Progenitor cell of endocrine pancreas (in vitro differentiated cells): ENCODE results near the gene MPZ. TPM values are rescaled to one million over a fixed set of nuclear protein-coding genes. Genes with fewer than 3 reads are reported as not detected.

ENCODE experiments used
- DNase-seq: peaks from one replicate; pipeline ENCODE4 v3.0.0; 2021; ENCODE audit warnings: low spot score; ENCODE audit not compliant: unreplicated experiment
- H3K27ac Mint-ChIP-seq: 2 replicates; pipeline ENCODE4 v1.8.0; 2021; ENCODE audit warnings: mild to moderate bottlenecking, moderate library complexity, mixed read lengths
- H3K27me3 Mint-ChIP-seq: 2 replicates; pipeline ENCODE4 v1.8.0; 2021; ENCODE audit warnings: mixed read lengths
- H3K36me3 Mint-ChIP-seq: 2 replicates; pipeline ENCODE4 v1.8.0; 2022; ENCODE audit warnings: mixed read lengths; ENCODE audit not compliant: insufficient read depth
- H3K4me1 Mint-ChIP-seq: 2 replicates; pipeline ENCODE4 v1.8.0; 2021; ENCODE audit warnings: low read depth, mixed read lengths
- H3K4me3 Mint-ChIP-seq: 2 replicates; pipeline ENCODE4 v1.8.0; 2021; ENCODE audit warnings: low read depth, mild to moderate bottlenecking, moderate library complexity, mixed read lengths
- H3K9me3 Mint-ChIP-seq: 2 replicates; pipeline ENCODE4 v1.8.0; 2021; ENCODE audit warnings: low read depth, mixed read lengths
- total RNA-seq: library from RNA; stranded (reverse); gene quantifications from 2 replicates; pipeline ENCODE4 v1.2.1, GENCODE V29; 2021
- TF ChIP-seq, protein P1 (sequence below): fragments of 200-600 bp; sonication (generic); IDR thresholded peaks from one replicate; pipeline ENCODE4 v1.5.0; 2021; ENCODE audit warnings: antibody characterized with exemption, mild to moderate bottlenecking; ENCODE audit not compliant: unreplicated experiment

MPZ gene
- total RNA-seq, 1 donor from 2014 or later = 4.4 TPM

- H3K4me1 Mint-ChIP-seq = peaks cover 3% of the 10 kb centered on the region
Observed at GRCh38 chr1:161285113-161285512, 24.7 kb downstream of the MPZ start.

GRCh38 chr1:161282991-161283390 is 26.8 kb downstream of the MPZ start:
- H3K4me1 Mint-ChIP-seq = peaks cover 3% of the 10 kb centered on the region
- no peaks in the 10 kb centered on the region for H3K9me3 Mint-ChIP-seq
- H3K36me3 Mint-ChIP-seq = peaks cover 3% of the 10 kb centered on the region
- H3K27me3 Mint-ChIP-seq = peaks cover 28% of the 10 kb centered on the region
- DNase-seq = no peak
- no peak overlapping the region for H3K27ac Mint-ChIP-seq
- H3K4me3 Mint-ChIP-seq = no peak overlapping the region
- TF ChIP-seq, protein P1, sequence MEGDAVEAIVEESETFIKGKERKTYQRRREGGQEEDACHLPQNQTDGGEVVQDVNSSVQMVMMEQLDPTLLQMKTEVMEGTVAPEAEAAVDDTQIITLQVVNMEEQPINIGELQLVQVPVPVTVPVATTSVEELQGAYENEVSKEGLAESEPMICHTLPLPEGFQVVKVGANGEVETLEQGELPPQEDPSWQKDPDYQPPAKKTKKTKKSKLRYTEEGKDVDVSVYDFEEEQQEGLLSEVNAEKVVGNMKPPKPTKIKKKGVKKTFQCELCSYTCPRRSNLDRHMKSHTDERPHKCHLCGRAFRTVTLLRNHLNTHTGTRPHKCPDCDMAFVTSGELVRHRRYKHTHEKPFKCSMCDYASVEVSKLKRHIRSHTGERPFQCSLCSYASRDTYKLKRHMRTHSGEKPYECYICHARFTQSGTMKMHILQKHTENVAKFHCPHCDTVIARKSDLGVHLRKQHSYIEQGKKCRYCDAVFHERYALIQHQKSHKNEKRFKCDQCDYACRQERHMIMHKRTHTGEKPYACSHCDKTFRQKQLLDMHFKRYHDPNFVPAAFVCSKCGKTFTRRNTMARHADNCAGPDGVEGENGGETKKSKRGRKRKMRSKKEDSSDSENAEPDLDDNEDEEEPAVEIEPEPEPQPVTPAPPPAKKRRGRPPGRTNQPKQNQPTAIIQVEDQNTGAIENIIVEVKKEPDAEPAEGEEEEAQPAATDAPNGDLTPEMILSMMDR = no peak

More at GRCh38 chr1:161285113-161285512, 24.7 kb downstream of the MPZ start:
- TF ChIP-seq, protein P1 = no peak
- Mint-ChIP-seq H3K27ac (no peak overlapping the region), H3K4me3 (no peak overlapping the region), H3K27me3 (peaks cover 23% of the 10 kb centered on the region), H3K36me3 (peaks cover 3% of the 10 kb centered on the region), H3K9me3 (no peaks in the 10 kb centered on the region)
- DNase-seq = no peak

GRCh38 chr1:161274874-161275273 is 34.9 kb downstream of the MPZ start:
- no peak for DNase-seq
- H3K4me3 Mint-ChIP-seq = no peak overlapping the region
- H3K27me3 Mint-ChIP-seq = peaks cover 16% of the 10 kb centered on the region
- no peak overlapping the region for H3K27ac Mint-ChIP-seq
- H3K4me1 Mint-ChIP-seq = no peaks in the 10 kb centered on the region
- no peaks in the 10 kb centered on the region for H3K9me3 Mint-ChIP-seq
- TF ChIP-seq, protein P1 = no peak
- no peaks in the 10 kb centered on the region for H3K36me3 Mint-ChIP-seq

DNA sequence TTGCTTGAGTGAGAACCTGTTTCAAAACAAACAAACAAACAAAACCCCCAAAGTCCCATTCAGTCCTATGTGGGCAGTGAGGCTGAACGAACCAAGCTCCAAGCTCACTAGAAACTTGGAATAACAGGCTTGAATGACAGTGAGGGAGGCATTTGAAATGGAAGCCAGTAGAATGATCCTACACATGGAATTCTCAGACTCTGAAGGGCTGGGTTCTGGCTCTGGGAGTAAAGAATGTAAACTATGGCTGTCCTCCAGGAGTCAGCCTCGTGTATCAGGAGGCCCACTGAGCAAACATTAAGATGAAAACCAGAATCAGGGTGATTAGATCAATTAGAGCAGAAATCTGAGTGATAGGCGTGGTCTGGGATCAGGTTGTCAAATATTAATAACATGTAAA is 36.4 kb downstream of the MPZ start:
- H3K9me3 Mint-ChIP-seq = no peaks in the 10 kb centered on the region
- no peak for DNase-seq
- no peak overlapping the region for H3K4me3 Mint-ChIP-seq
- TF ChIP-seq, protein P1 = no peak
- H3K27ac Mint-ChIP-seq = no peak overlapping the region
- no peaks in the 10 kb centered on the region for H3K36me3 Mint-ChIP-seq
- H3K4me1 Mint-ChIP-seq = no peaks in the 10 kb centered on the region
- H3K27me3 Mint-ChIP-seq = peaks cover 13% of the 10 kb centered on the region

- no peak for DNase-seq
- TF ChIP-seq, protein P1 = no peak
- Mint-ChIP-seq H3K4me3 (no peak overlapping the region), H3K36me3 (no peaks in the 10 kb centered on the region), H3K9me3 (no peaks in the 10 kb centered on the region), H3K27ac (no peak overlapping the region), H3K4me1 (peaks cover 7% of the 10 kb centered on the region), H3K27me3 (peaks cover 3% of the 10 kb centered on the region)
Observed at GRCh38 chr1:161267321-161267720, 42.4 kb downstream of the MPZ start.
